ENCODE results near the gene SLC26A5.

SLC26A5 gene

GRCh38 chr7:103325744-103326143 lies 120.3 kb downstream of the SLC26A5 start:
- no peak for ATAC-seq
- TF ChIP-seq TCF4 (CRISPR knock-in tag; IDR thresholded peaks at IDR 0.05; ENCODE audit: borderline replicate concordance) = no peak
- no peak for TF ChIP-seq SNAI2 (CRISPR knock-in tag; IDR thresholded peaks at IDR 0.05)
- TF ChIP-seq CSRNP3 (CRISPR knock-in tag; IDR thresholded peaks at IDR 0.05) = no peak
- TF ChIP-seq CREB5 (CRISPR knock-in tag; IDR thresholded peaks at IDR 0.05; ENCODE audit: low read depth) = no peak
- no peak for TF ChIP-seq CSDC2 (CRISPR knock-in tag; IDR thresholded peaks at IDR 0.05)
